Suprapubic skin (tissue), 4 donors: ENCODE results near the gene AACS. TPM values are rescaled to one million over a fixed set of nuclear protein-coding genes. Genes with fewer than 3 reads are reported as not detected.

Experiments
- DNase-seq, 2 donors: peaks; one replicate each; pipeline ENCODE4 v3.0.0-alpha.2; 2019; ENCODE audit warnings: low spot score in 2 of 2
- H3K27ac ChIP-seq: fragments of 200-600 bp; sonication (generic); one replicate; pipeline ENCODE4 v1.5.1; 2019
- H3K27me3 ChIP-seq: fragments of 200-600 bp; sonication (generic); one replicate; pipeline ENCODE4 v1.5.1; 2019
- H3K36me3 ChIP-seq: fragments of 200-600 bp; sonication (generic); one replicate; pipeline ENCODE4 v1.5.1; 2019
- H3K4me1 ChIP-seq: fragments of 200-600 bp; sonication (generic); one replicate; pipeline ENCODE4 v1.5.1; 2019
- H3K4me3 ChIP-seq: fragments of 200-600 bp; sonication (generic); one replicate; pipeline ENCODE4 v1.5.1; 2019; ENCODE audit warnings: mild to moderate bottlenecking
- H3K9me3 ChIP-seq: fragments of 200-600 bp; sonication (generic); one replicate; pipeline ENCODE4 v1.5.1; 2019
- CTCF ChIP-seq, 2 donors: fragments of 200-600 bp in 1 of 2; fragments of 450-650 bp in 1 of 2; sonication (generic) in 1 of 2; IDR thresholded peaks; one replicate each; pipeline ENCODE4 v1.5.1; 2016 to 2019; ENCODE audit warnings: antibody characterized with exemption in 2 of 2, mild to moderate bottlenecking in 1 of 2, moderate library complexity in 1 of 2
- EP300 ChIP-seq: sonication (generic); formaldehyde crosslinking; IDR thresholded peaks from one replicate; pipeline ENCODE4 v1.6.1; 2017; ENCODE audit warnings: antibody characterized with exemption
- POLR2A ChIP-seq, 2 donors: fragments of 450-650 bp; IDR thresholded peaks; one replicate each; pipeline ENCODE4 v1.6.1; 2017; ENCODE audit warnings: antibody characterized with exemption in 2 of 2, mild to moderate bottlenecking in 2 of 2, moderate library complexity in 2 of 2
- POLR2AphosphoS5 ChIP-seq, 3 donors: sonication (generic); formaldehyde crosslinking; IDR thresholded peaks; one replicate each; pipeline ENCODE4 v1.6.1; 2017; ENCODE audit warnings: antibody characterized with exemption in 3 of 3
- WGBS: methylation state at CpG from one replicate; pipeline ENCODE4 v1.1.5; 2018; 5-methylcytosine and 5-hydroxymethylcytosine counted together
- total RNA-seq, 4 donors: library from RNA; depleted of rRNA; stranded (reverse); fragments of >200 nt; gene quantifications; one replicate each; pipeline ENCODE4 v1.1.0, GENCODE V29; 2016

Gene AACS
- total RNA-seq, 4 donors from 2014 or later = 69.0 to 103 (median 77.0) TPM

- TF ChIP-seq POLR2A (IDR thresholded peaks at IDR 0.05) (no peak), CTCF (IDR thresholded peaks at IDR 0.05) (no peak), EP300 (no peak), POLR2AphosphoS5 (IDR thresholded peaks at IDR 0.05) (no peak)
- no peak overlapping the region for H3K4me3 ChIP-seq
- DNase-seq = no peak
- peaks cover 4% of the 10 kb centered on the region for H3K4me1 ChIP-seq
- WGBS = 83% methylated on average over 11 of the region's 11 CpGs
- no peaks in the 10 kb centered on the region for H3K27me3 ChIP-seq
- no peaks in the 10 kb centered on the region for H3K9me3 ChIP-seq
- peaks cover 27% of the 10 kb centered on the region for H3K36me3 ChIP-seq
- no peak overlapping the region for H3K27ac ChIP-seq
These were observed 59.2 kb downstream of the AACS start for GRCh38 chr12:125124320-125124966.

GRCh38 chr12:125125271-125125670, 60.0 kb downstream of the AACS start:
- no peak overlapping the region for H3K27ac ChIP-seq

GRCh38 chr12:125128439-125129178, 63.4 kb downstream of the AACS start:
- WGBS = 65% methylated on average over 16 of the region's 18 CpGs
- no peak for TF ChIP-seq CTCF (IDR thresholded peaks at IDR 0.05)
- TF ChIP-seq POLR2A (IDR thresholded peaks at IDR 0.05) = no peak
- no peak for TF ChIP-seq POLR2AphosphoS5 (IDR thresholded peaks at IDR 0.05)
- TF ChIP-seq EP300 = no peak
- DNase-seq = no peak
- H3K9me3 ChIP-seq = no peaks in the 10 kb centered on the region
- peaks cover 6% of the 10 kb centered on the region for H3K4me1 ChIP-seq
- peak overlapping the region; percentile 64 for H3K27ac ChIP-seq
- H3K27me3 ChIP-seq = no peaks in the 10 kb centered on the region
- H3K4me3 ChIP-seq = no peak overlapping the region
- H3K36me3 ChIP-seq = peaks cover 16% of the 10 kb centered on the region

More at GRCh38 chr12:125125271-125125670, 60.0 kb downstream of the AACS start:
- WGBS = 60% methylated on average over 1 of the region's 4 CpGs
- Histone ChIP-seq H3K9me3 (no peaks in the 10 kb centered on the region), H3K4me1 (peaks cover 6% of the 10 kb centered on the region), H3K36me3 (peaks cover 21% of the 10 kb centered on the region), H3K27me3 (no peaks in the 10 kb centered on the region), H3K4me3 (no peak overlapping the region)
- no peak for TF ChIP-seq EP300
- no peak for TF ChIP-seq CTCF (IDR thresholded peaks at IDR 0.05)
- TF ChIP-seq POLR2AphosphoS5 (IDR thresholded peaks at IDR 0.05) = no peak
- no peak for TF ChIP-seq POLR2A (IDR thresholded peaks at IDR 0.05)
- DNase-seq = no peak

GRCh38 chr12:125129179-125129571, 63.9 kb downstream of the AACS start:
- peak overlapping the region; percentile 64 for H3K27ac ChIP-seq
- no peaks in the 10 kb centered on the region for H3K9me3 ChIP-seq
- TF ChIP-seq POLR2AphosphoS5 (IDR thresholded peaks at IDR 0.05) = no peak
- no peak for TF ChIP-seq POLR2A (IDR thresholded peaks at IDR 0.05)
- TF ChIP-seq CTCF (IDR thresholded peaks at IDR 0.05) = no peak
- no peak for TF ChIP-seq EP300
- no peak for DNase-seq
- H3K4me3 ChIP-seq = no peak overlapping the region
- H3K36me3 ChIP-seq = peaks cover 22% of the 10 kb centered on the region
- H3K4me1 ChIP-seq = peaks cover 6% of the 10 kb centered on the region
- H3K27me3 ChIP-seq = no peaks in the 10 kb centered on the region
- 46% methylated on average over 10 of the region's 10 CpGs for WGBS

- Histone ChIP-seq H3K9me3 (no peaks in the 10 kb centered on the region), H3K4me3 (no peak overlapping the region), H3K36me3 (peaks cover 23% of the 10 kb centered on the region), H3K4me1 (peaks cover 6% of the 10 kb centered on the region), H3K27ac (peak overlapping the region; percentile 64), H3K27me3 (no peaks in the 10 kb centered on the region)
- TF ChIP-seq POLR2A (IDR thresholded peaks at IDR 0.05) (no peak), POLR2AphosphoS5 (IDR thresholded peaks at IDR 0.05) (no peak), EP300 (no peak), CTCF (IDR thresholded peaks at IDR 0.05) (no peak)
- DNase-seq = no peak
- WGBS = 61% methylated on average over 18 of the region's 18 CpGs
These were observed 64.5 kb downstream of the AACS start for GRCh38 chr12:125129591-125130255.
